Keratinocyte (primary cell): ENCODE data around the gene HOXA6.

Source experiments
- CTCF ChIP-seq, 3 experiments: IDR thresholded peaks in 1 of 3; conservative IDR thresholded peaks in 1 of 3; optimal IDR thresholded peaks in 1 of 3; 2 replicates in 2 of 3; 3 replicates in 1 of 3; pipeline versions ENCODE3 to v1.5.1; 2011; ENCODE audit warnings: low read length in 3 of 3, mild to moderate bottlenecking in 3 of 3, moderate library complexity in 2 of 3, control low read depth in 1 of 3, inconsistent platforms in 1 of 3; ENCODE audit not compliant: insufficient read depth in 2 of 3; ENCODE audit errors: extremely low read depth in 1 of 3
- EZH2 ChIP-seq: IDR thresholded peaks from one replicate; pipeline ENCODE4 v1.6.1; 2012; ENCODE audit warnings: inconsistent platforms, mild to moderate bottlenecking, low read length, moderate library complexity

- TF ChIP-seq CTCF (optimal IDR thresholded peaks at IDR 0.05 in 1 of 3, IDR thresholded peaks at IDR 0.05 in 1 of 3, conservative IDR thresholded peaks at IDR 0.05 in 1 of 3; ENCODE audit: extremely low read depth in 1 of 3, insufficient read depth in 2 of 3, low read length in 3 of 3) (no peak), EZH2 (peak; percentile 39)
Observed at GRCh38 chr7:27185013-27185853, 37.7 kb upstream of the HOXA6 start, which contains the start of gene HOXA11.
